ENCODE results near the gene PGM3.

The PGM3 gene

DNA sequence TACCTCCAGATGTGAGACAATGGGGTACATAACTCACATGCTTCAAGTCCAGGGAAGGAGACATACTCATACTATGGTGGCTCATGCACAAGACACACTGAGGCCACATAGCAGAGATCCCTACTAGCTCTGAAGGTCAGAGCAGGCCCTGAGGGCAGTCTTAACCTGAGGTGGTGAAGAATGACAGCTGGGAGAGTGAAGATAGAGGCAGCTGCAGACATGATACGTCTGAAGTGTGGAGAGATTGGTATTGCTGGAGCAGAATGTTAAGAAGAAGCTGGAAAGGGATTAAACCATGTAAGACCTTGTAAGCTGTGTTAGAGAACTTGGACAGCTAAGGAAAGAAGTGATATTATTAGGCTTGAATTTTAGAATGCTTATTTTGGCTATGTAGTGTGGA, 32.9 kb downstream of the PGM3 start:
- no peaks in the 10 kb centered on the region for H3K27me3 Mint-ChIP-seq
- no peaks in the 10 kb centered on the region for H3K9me3 Mint-ChIP-seq
- no peaks in the 10 kb centered on the region for H3K4me1 Mint-ChIP-seq
- H3K36me3 Mint-ChIP-seq, result peaks cover 12 to 31% of the 10 kb centered on the region in 2 donors
- no peak for ATAC-seq (replicated peaks)
- no peak overlapping the region for H3K27ac Mint-ChIP-seq
- no peak overlapping the region for H3K4me3 Mint-ChIP-seq
- DNase-seq, result no peak

DNA sequence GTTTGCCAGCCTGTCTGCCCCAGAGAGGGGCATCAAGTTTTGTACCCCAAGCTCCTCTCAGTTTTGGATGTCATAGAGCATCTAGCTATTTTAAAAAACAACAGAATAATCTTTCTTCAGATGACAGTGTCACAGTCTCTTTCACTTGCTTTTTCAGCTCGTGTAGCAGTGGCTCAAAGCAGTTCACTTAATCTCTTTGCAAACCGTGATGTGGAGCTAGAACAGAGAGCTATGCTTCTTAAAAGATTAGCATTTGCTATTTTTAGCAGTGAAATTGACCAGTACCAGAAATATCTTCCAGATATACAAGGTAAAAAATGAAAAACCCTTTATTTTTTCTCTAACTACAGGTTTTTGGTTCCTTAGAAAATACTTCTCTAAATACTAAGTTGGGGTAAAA, 37.3 kb downstream of the PGM3 start:
- Mint-ChIP-seq H3K36me3 (peaks cover 7 to 28% of the 10 kb centered on the region in 2 donors), H3K4me3 (no peak overlapping the region), H3K9me3 (no peaks in the 10 kb centered on the region), H3K4me1 (no peaks in the 10 kb centered on the region), H3K27me3 (no peaks in the 10 kb centered on the region), H3K27ac (no peak overlapping the region)
- no peak for DNase-seq
- ATAC-seq (replicated peaks), result no peak

DNA sequence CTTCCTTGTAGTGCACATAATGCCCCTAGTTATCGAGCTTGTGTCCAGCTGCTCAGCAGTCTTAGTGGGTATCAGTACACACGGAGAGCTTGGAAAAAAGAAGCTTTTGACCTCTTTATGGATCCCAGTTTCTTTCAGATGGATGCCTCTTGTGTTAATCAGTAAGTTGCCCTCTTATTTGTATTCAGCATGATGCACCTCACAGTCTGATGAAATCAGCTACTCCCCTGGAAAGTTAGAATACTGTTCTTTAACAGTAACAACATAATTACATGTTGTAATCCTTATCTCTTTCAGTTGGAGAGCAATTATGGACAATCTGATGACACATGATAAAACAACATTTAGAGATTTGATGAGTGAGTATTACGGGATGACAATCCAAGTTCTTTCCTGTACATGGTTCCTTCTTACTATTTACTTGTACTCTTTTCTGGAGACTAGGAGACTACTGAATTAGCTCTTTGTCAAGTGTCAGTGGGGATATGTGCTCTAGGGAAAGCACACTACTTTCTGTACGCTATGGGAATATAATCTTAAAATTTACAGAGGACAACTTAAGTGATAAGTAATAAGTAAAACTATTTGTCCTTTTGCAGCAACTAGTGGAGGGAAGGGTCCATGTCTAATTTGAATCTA, 39.1 kb downstream of the PGM3 start:
- H3K4me3 Mint-ChIP-seq, result no peak overlapping the region
- no peaks in the 10 kb centered on the region for H3K4me1 Mint-ChIP-seq
- DNase-seq (no peak), ATAC-seq (replicated peaks) (no peak)
- H3K9me3 Mint-ChIP-seq, result no peaks in the 10 kb centered on the region
- no peaks in the 10 kb centered on the region for H3K27me3 Mint-ChIP-seq
- no peak overlapping the region for H3K27ac Mint-ChIP-seq
- peaks cover 7 to 24% of the 10 kb centered on the region in 2 donors for H3K36me3 Mint-ChIP-seq

DNA sequence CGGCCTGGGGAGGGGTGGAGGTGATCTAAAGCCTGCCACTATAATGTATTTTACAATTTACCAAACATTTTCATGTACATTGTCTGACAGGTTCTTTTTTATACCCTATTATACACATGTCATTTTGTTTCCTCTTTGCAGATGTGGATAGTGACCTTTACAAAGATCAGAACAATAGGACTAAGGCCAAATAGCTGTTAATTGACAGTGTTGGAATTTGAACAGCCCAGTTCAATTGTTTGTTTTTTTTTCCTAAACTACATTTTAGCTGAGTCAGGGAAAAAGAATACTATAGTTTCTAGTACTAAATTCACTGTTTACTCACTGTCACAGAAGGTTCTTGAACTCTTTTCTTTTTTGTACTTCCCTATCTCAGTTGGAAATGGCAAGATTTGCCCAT, 40.2 kb downstream of the PGM3 start:
- Mint-ChIP-seq H3K9me3 (no peaks in the 10 kb centered on the region), H3K4me1 (no peaks in the 10 kb centered on the region), H3K36me3 (peaks cover 7 to 24% of the 10 kb centered on the region in 2 donors), H3K27me3 (no peaks in the 10 kb centered on the region), H3K27ac (no peak overlapping the region), H3K4me3 (no peak overlapping the region)
- no peak for ATAC-seq (replicated peaks)
- DNase-seq, result no peak

DNA sequence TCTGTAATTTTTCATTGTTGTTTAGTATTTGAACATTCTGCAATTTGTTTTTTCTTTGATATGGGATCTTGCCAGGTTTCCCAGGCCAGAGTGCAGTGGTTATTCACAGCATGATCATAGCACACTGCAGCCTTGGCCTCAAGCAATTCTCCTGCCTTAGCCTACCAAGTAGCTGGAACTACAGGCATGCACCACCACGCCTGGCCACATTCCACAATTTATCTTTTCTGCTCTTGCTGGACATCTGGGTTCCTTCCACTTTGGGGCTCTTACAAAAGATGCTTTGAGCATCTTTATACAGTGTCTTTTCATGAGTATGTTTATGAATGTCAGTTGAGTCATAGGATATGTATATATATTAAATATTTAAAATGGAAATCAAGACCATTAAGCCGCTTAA, 42.0 kb downstream of the PGM3 start:
- no peak overlapping the region for H3K27ac Mint-ChIP-seq
- peaks cover 4 to 19% of the 10 kb centered on the region in 2 donors for H3K36me3 Mint-ChIP-seq
- ATAC-seq (replicated peaks) (no peak), DNase-seq (no peak)
- H3K4me3 Mint-ChIP-seq, result no peak overlapping the region
- H3K27me3 Mint-ChIP-seq, result no peaks in the 10 kb centered on the region
- no peaks in the 10 kb centered on the region for H3K4me1 Mint-ChIP-seq
- no peaks in the 10 kb centered on the region for H3K9me3 Mint-ChIP-seq

GRCh38 chr6:83138758-83139157, 54.3 kb downstream of the PGM3 start:
- H3K4me3 Mint-ChIP-seq, result no peak overlapping the region
- DNase-seq (no peak), ATAC-seq (replicated peaks) (no peak)
- H3K27ac Mint-ChIP-seq, result no peak overlapping the region
- no peaks in the 10 kb centered on the region for H3K9me3 Mint-ChIP-seq
- H3K36me3 Mint-ChIP-seq, result peaks cover 14 to 27% of the 10 kb centered on the region in 2 donors
- H3K4me1 Mint-ChIP-seq, result no peaks in the 10 kb centered on the region
- H3K27me3 Mint-ChIP-seq, result no peaks in the 10 kb centered on the region

- H3K27ac Mint-ChIP-seq, result no peak overlapping the region
- H3K4me3 Mint-ChIP-seq, result no peak overlapping the region
- H3K36me3 Mint-ChIP-seq, result peaks cover 10 to 23% of the 10 kb centered on the region in 2 donors
- DNase-seq, result no peak
- H3K4me1 Mint-ChIP-seq, result no peaks in the 10 kb centered on the region
- no peaks in the 10 kb centered on the region for H3K27me3 Mint-ChIP-seq
- no peaks in the 10 kb centered on the region for H3K9me3 Mint-ChIP-seq
- ATAC-seq (replicated peaks), result no peak
These were observed 54.8 kb downstream of the PGM3 start for GRCh38 chr6:83138118-83138722.

DNA sequence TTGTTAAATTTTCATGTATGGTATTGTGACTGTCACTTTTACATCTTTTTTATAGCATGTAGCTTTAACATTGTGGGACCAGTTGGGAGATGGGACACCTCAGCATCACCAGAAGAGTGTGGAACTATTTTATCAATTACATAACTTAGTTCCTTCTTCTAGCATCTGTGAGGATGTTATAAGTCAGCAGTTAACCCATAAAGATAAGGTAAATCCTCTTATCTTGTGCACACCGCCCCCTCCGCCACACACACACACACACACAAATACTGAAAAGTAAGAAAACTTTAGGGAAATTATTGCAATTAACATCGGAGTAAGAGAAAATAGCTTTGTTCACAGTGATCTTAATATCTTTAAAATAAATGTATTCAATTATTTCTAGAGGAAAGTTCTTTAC, 60.9 kb downstream of the PGM3 start:
- Mint-ChIP-seq H3K4me3 (no peak overlapping the region), H3K9me3 (no peaks in the 10 kb centered on the region), H3K36me3 (peaks cover 7 to 26% of the 10 kb centered on the region in 2 donors), H3K4me1 (no peaks in the 10 kb centered on the region), H3K27me3 (no peaks in the 10 kb centered on the region), H3K27ac (no peak overlapping the region)
- ATAC-seq (replicated peaks) (no peak), DNase-seq (no peak)

DNA sequence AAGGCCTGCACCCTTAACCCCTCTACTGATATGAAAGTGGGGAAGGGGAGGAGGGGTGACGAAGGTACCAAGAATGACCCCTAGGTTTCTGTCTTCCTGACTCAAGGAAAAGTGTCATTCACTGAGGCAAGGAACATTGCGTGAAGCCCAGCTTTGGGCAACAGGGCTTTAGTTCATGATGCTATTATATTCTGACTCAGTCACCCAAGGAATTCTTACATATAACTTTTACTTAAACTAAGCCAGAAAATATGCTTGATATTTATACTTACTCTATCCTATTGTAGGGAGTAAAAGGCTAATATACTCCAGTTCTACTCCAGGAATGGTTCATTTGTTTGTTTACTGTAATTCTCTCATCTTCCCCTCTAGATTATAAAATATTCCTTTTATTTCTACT, 65.1 kb downstream of the PGM3 start:
- no peak overlapping the region for H3K4me3 Mint-ChIP-seq
- no peaks in the 10 kb centered on the region for H3K9me3 Mint-ChIP-seq
- no peak for ATAC-seq (replicated peaks)
- no peak overlapping the region for H3K27ac Mint-ChIP-seq
- H3K27me3 Mint-ChIP-seq, result no peaks in the 10 kb centered on the region
- no peaks in the 10 kb centered on the region for H3K4me1 Mint-ChIP-seq
- H3K36me3 Mint-ChIP-seq, result peaks cover 17 to 42% of the 10 kb centered on the region in 2 donors
- DNase-seq, result no peak

- ATAC-seq (replicated peaks), result no peak
- Mint-ChIP-seq H3K27ac (no peak overlapping the region), H3K27me3 (no peaks in the 10 kb centered on the region), H3K9me3 (no peaks in the 10 kb centered on the region), H3K4me3 (no peak overlapping the region), H3K4me1 (no peaks in the 10 kb centered on the region), H3K36me3 (peaks cover 17 to 42% of the 10 kb centered on the region in 2 donors)
- DNase-seq, result no peak
These were observed 65.8 kb downstream of the PGM3 start for GRCh38 chr6:83127258-83127657.

GRCh38 chr6:83126807-83127206, 66.3 kb downstream of the PGM3 start:
- H3K27ac Mint-ChIP-seq, result no peak overlapping the region
- ATAC-seq (replicated peaks), result no peak
- no peak for DNase-seq
- no peaks in the 10 kb centered on the region for H3K4me1 Mint-ChIP-seq
- H3K9me3 Mint-ChIP-seq, result no peaks in the 10 kb centered on the region
- no peak overlapping the region for H3K4me3 Mint-ChIP-seq
- H3K27me3 Mint-ChIP-seq, result no peaks in the 10 kb centered on the region
- H3K36me3 Mint-ChIP-seq, result peaks cover 15 to 42% of the 10 kb centered on the region in 2 donors

DNA sequence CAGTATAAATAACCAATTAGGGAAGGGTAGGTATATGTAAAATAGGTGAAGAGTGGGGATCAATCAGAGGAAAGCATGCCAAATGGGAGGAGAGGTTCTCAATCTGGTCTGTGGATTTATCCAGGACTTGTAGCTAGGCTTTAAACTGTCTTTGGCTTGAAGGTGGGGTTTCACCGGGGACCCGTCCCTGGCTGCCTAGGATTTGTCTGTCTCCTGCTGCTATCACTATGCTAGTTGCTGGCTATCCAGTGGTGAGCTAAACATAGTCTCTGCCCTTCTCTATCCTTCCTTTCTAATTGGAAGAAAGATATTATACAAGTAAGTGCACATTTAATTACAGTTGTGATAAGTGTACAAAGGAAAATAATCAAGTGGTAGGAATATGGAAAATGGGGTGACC, 66.8 kb downstream of the PGM3 start:
- Mint-ChIP-seq H3K27me3 (no peaks in the 10 kb centered on the region), H3K4me1 (no peaks in the 10 kb centered on the region), H3K4me3 (no peak overlapping the region), H3K9me3 (no peaks in the 10 kb centered on the region), H3K27ac (peak overlapping the region; percentile 10), H3K36me3 (peaks cover 15 to 42% of the 10 kb centered on the region in 2 donors)
- no peak for ATAC-seq (replicated peaks)
- DNase-seq, result no peak

DNA sequence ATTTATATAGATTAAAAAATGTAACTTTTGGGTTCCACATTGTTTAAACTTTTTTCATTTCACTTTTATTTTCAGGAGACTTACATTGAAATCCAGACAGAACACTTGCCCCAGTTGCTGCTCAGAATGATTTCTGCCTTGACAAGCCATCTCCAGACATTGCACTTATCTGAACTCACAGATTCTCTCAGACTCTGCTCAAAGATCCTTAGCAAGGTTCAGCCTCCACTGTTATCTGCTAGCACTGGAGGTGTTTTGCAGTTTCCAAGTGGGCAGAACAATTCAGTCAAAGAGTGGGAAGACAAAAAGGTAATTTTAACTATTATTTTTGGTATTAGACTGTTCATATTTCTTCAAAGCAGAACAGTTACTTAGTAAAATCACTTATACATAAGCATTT, 67.6 kb downstream of the PGM3 start:
- ATAC-seq (replicated peaks) (no peak), DNase-seq (no peak)
- H3K27ac Mint-ChIP-seq, result no peak overlapping the region
- H3K4me1 Mint-ChIP-seq, result no peaks in the 10 kb centered on the region
- no peak overlapping the region for H3K4me3 Mint-ChIP-seq
- H3K36me3 Mint-ChIP-seq, result peaks cover 13 to 41% of the 10 kb centered on the region in 2 donors
- no peaks in the 10 kb centered on the region for H3K9me3 Mint-ChIP-seq
- H3K27me3 Mint-ChIP-seq, result no peaks in the 10 kb centered on the region

GRCh38 chr6:83124553-83124952, 68.5 kb downstream of the PGM3 start:
- no peaks in the 10 kb centered on the region for H3K27me3 Mint-ChIP-seq
- no peak for ATAC-seq (replicated peaks)
- no peak overlapping the region for H3K27ac Mint-ChIP-seq
- no peak overlapping the region for H3K4me3 Mint-ChIP-seq
- DNase-seq, result no peak
- H3K36me3 Mint-ChIP-seq, result peaks cover 13 to 38% of the 10 kb centered on the region in 2 donors
- no peaks in the 10 kb centered on the region for H3K4me1 Mint-ChIP-seq
- H3K9me3 Mint-ChIP-seq, result no peaks in the 10 kb centered on the region

- no peak overlapping the region for H3K27ac Mint-ChIP-seq
- H3K36me3 Mint-ChIP-seq, result peaks cover 5 to 18% of the 10 kb centered on the region in 2 donors
- H3K27me3 Mint-ChIP-seq, result no peaks in the 10 kb centered on the region
- ATAC-seq (replicated peaks) (no peak), DNase-seq (no peak)
- no peaks in the 10 kb centered on the region for H3K4me1 Mint-ChIP-seq
- no peak overlapping the region for H3K4me3 Mint-ChIP-seq
- no peaks in the 10 kb centered on the region for H3K9me3 Mint-ChIP-seq
These were observed 73.2 kb downstream of the PGM3 start for GRCh38 chr6:83119742-83120300.

Measured in stimulated activated naive B cell treated with anti-CD40 and anti-IgM and Interleukin-4, amounts not matched to agents 10 μg/mL and 1 μg/mL and 100 μg/mL, for 72 hours (primary cell).